SK-N-SH treated with all-trans-retinoic acid at 6 μM for 48 hours (cell line): ENCODE measurements around the gene GRK2.

Experiments
- ARNTL ChIP-seq: fragments of 450-650 bp; formaldehyde crosslinking; IDR thresholded peaks from 2 replicates; pipeline ENCODE4 v1.5.0; 2020; ENCODE audit warnings: low read depth, mild to moderate bottlenecking, moderate library complexity, borderline replicate concordance
- CREB5 ChIP-seq: fragments of 250-450 bp; sonication (Bioruptor Pico); IDR thresholded peaks from 2 replicates; pipeline ENCODE4 v1.5.1; 2020; ENCODE audit warnings: low read depth, mild to moderate bottlenecking, moderate library complexity
- CSRNP3 ChIP-seq: fragments of 250-450 bp; sonication (Bioruptor Pico); IDR thresholded peaks from 2 replicates; pipeline ENCODE4 v1.5.1; 2021; ENCODE audit warnings: mild to moderate bottlenecking, moderate library complexity
- PATZ1 ChIP-seq: fragments of 250-450 bp; sonication (Bioruptor Pico); IDR thresholded peaks from 2 replicates; pipeline ENCODE4 v1.8.0; 2020; ENCODE audit warnings: mild to moderate bottlenecking, moderate library complexity, borderline replicate concordance
- SNAI2 ChIP-seq: fragments of 250-450 bp; sonication (Bioruptor Pico); IDR thresholded peaks from 2 replicates; pipeline ENCODE4 v1.5.0; 2020; ENCODE audit warnings: mild to moderate bottlenecking, moderate library complexity

- TF ChIP-seq CSRNP3 (CRISPR knock-in tag) (no peak), ARNTL (CRISPR knock-in tag) (no peak), PATZ1 (CRISPR knock-in tag) (no peak), SNAI2 (CRISPR knock-in tag) (no peak), CREB5 (no peak)
Observed at GRCh38 chr11:67268081-67268961, 2.0 kb downstream of the GRK2 start.
